Activated CD4-positive, alpha-beta memory T cell treated with anti-CD3 and anti-CD28 coated beads, Interleukin-2, amount 10 ng/mL, durations not matched to agents 7 days and 5 days (primary cell): ENCODE measurements around the gene XRCC2. TPM values are rescaled to one million over a fixed set of nuclear protein-coding genes. Genes with fewer than 3 reads are reported as not detected.

ENCODE experiments used
- CTCF ChIA-PET: fragments of 350-600 bp; sonication (Branson Sonifier 250); formaldehyde crosslinking; loops from one replicate; lab custom pipeline; 2021; ENCODE audit warnings: antibody characterized with exemption, inconsistent platforms; lab: Charles Lee
- POLR2A ChIA-PET: fragments of 350-600 bp; sonication (Branson Sonifier 250); formaldehyde crosslinking; loops from one replicate; lab custom pipeline; 2021; ENCODE audit warnings: antibody characterized with exemption; lab: Charles Lee
- DNase-seq: peaks from one replicate; pipeline ENCODE4 v3.0.0-alpha.2; 2020
- H3K27ac Mint-ChIP-seq: one replicate; pipeline ENCODE4 v1.8.0; 2021; ENCODE audit warnings: mild to moderate bottlenecking, mixed read lengths
- H3K27me3 Mint-ChIP-seq: one replicate; pipeline ENCODE4 v1.8.0; 2021; ENCODE audit warnings: mixed read lengths
- H3K36me3 Mint-ChIP-seq: one replicate; pipeline ENCODE4 v1.8.0; 2021; ENCODE audit warnings: low read depth, mixed read lengths
- H3K4me1 Mint-ChIP-seq: one replicate; pipeline ENCODE4 v1.8.0; 2021; ENCODE audit warnings: mixed read lengths
- H3K4me3 Mint-ChIP-seq: one replicate; pipeline ENCODE4 v1.8.0; 2021; ENCODE audit warnings: mild to moderate bottlenecking, mixed read lengths
- H3K9me3 Mint-ChIP-seq: one replicate; pipeline ENCODE4 v1.8.0; 2021; ENCODE audit warnings: mixed read lengths
- total RNA-seq, 2 experiments: library from RNA; stranded (reverse); gene quantifications; one replicate each; pipeline ENCODE4 v1.2.3, GENCODE V29; 2021

The XRCC2 gene
- total RNA-seq, 2 experiments from 2014 or later, result 9.6 to 9.7 TPM

DNA sequence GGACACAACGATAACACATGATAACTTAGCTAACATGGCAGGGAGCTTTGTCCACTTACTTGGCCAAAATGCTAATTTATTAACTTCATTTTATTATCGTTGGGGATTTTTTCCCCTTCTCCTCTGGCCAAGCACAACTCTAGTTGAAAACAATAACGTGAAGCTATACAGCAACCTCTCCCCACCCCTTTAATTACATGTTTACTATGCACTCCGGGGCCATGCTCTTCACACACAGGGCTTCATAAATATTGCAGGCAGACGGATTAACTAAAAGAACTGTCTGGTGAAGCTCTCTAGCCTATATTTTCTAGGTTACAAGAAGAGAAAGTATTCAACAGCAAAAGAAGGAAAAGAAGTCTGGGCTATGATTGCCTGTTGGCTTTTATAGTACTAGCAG lies 51.7 kb downstream of the XRCC2 start:
- Mint-ChIP-seq H3K27ac (no peak overlapping the region), H3K27me3 (no peaks in the 10 kb centered on the region), H3K36me3 (no peaks in the 10 kb centered on the region), H3K4me3 (no peak overlapping the region), H3K4me1 (no peaks in the 10 kb centered on the region), H3K9me3 (no peaks in the 10 kb centered on the region)
- DNase-seq, result no peak
- ChIA-PET POLR2A (no interaction called here), CTCF (no interaction called here)

DNA sequence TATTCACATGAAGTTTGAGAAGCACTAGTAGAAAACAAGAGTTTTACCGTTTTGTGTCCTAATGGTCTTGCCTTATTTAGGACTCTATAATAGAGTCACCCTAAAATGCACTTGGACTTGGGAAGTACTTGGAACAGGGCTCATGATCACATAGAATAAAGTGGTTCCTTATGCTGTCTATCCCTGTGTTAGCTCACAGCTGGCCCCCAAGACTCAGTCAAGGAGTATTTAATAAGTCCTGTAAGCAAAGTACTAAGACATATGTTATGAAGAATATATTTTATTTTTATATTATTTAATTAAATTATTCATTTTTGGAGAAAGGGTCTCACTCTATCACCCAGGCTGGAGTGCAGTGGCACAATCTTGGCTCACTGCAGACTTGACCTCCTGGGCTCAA lies 54.5 kb downstream of the XRCC2 start:
- Mint-ChIP-seq H3K27ac (no peak overlapping the region), H3K27me3 (no peaks in the 10 kb centered on the region), H3K36me3 (no peaks in the 10 kb centered on the region), H3K4me1 (no peaks in the 10 kb centered on the region), H3K4me3 (no peak overlapping the region), H3K9me3 (no peaks in the 10 kb centered on the region)
- CTCF ChIA-PET, result no interaction called here
- POLR2A ChIA-PET, result no interaction called here
- DNase-seq, result no peak

DNA sequence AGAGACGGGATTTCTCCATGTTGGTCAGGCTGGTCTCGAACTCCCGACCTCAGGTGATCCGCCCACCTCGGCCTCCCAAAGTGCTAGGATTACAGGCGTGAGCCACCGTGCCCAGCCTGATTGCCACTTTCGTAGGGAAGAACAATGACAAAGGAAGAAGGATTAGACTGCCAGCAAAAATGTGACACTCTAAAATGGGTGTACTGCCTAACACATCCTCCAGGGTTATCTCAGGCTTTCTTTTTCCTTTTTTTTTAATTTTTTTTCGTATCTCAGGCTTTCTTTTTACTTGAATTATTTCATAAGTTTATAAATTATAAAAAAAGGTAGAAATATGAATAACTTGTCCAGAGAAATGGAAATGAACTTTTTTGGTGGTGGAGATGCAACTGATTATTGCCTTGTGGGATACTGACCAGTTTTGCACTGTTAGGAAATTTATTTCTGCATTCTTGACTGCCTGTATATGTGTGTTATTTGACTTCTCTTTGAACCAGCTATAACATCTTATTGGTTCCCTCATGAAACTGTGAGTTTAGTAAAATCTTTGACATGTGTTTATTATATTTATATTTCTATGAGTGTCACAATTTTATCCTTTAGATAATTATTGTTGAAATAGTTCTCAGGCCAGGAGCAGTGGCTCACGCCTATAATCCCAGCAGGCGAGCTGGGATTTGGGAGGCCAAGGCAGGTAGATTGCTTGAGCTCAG lies 56.8 kb downstream of the XRCC2 start:
- POLR2A ChIA-PET, result no interaction called here
- Mint-ChIP-seq H3K9me3 (no peaks in the 10 kb centered on the region), H3K36me3 (no peaks in the 10 kb centered on the region), H3K27me3 (no peaks in the 10 kb centered on the region), H3K27ac (no peak overlapping the region), H3K4me3 (no peak overlapping the region), H3K4me1 (no peaks in the 10 kb centered on the region)
- no peak for DNase-seq
- CTCF ChIA-PET, result no interaction called here

DNA sequence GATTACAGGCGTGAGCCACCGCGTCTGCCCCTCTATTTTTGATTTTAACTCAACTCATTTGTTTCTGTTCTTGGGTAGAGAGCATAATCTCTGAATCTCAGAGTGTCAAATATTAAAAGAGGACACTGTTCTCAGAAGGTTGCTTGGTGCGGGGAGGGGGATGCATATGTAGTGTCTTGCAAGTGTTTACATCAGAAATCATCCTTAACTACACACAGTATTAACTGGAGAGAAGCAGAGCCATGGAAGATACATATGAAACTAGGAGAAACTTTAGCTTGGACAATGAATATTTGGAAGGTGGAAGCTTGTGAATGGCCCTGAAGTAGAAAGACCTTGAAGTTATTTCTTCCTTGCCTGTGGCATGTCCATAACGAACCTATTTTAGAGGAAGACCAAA lies 57.5 kb downstream of the XRCC2 start:
- Mint-ChIP-seq H3K36me3 (no peaks in the 10 kb centered on the region), H3K4me3 (no peak overlapping the region), H3K27ac (no peak overlapping the region), H3K4me1 (no peaks in the 10 kb centered on the region), H3K9me3 (no peaks in the 10 kb centered on the region), H3K27me3 (no peaks in the 10 kb centered on the region)
- DNase-seq, result no peak
- CTCF ChIA-PET, result interaction anchor here (0.7 kb wide), 1 partner anchor 41 kb away, joined by 3 read pairs; no protein-coding TSS in a partner anchor
- POLR2A ChIA-PET, result no interaction called here

DNA sequence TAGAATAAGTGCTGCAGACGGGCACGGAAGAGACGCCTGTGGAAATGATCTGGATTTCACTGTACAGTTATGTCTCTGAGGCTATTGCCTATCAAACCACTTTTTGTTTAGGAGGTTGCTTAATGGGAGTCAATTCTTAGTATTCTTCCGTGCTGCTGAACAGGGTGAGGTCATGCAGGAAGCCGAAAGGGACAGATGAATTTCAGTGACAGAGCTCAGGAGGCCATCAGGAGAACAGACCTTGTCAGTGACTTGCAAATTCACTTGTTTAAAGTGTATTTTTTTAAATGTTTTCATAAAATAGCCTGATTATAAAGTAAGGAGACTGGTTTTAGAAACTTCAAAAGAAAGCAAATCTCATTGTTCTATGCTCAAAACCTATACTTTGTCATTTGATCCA lies 58.9 kb downstream of the XRCC2 start:
- Mint-ChIP-seq H3K27ac (no peak overlapping the region), H3K4me3 (no peak overlapping the region), H3K9me3 (no peaks in the 10 kb centered on the region), H3K4me1 (no peaks in the 10 kb centered on the region), H3K27me3 (no peaks in the 10 kb centered on the region), H3K36me3 (no peaks in the 10 kb centered on the region)
- DNase-seq, result no peak
- POLR2A ChIA-PET, result no interaction called here
- CTCF ChIA-PET, result no interaction called here

DNA sequence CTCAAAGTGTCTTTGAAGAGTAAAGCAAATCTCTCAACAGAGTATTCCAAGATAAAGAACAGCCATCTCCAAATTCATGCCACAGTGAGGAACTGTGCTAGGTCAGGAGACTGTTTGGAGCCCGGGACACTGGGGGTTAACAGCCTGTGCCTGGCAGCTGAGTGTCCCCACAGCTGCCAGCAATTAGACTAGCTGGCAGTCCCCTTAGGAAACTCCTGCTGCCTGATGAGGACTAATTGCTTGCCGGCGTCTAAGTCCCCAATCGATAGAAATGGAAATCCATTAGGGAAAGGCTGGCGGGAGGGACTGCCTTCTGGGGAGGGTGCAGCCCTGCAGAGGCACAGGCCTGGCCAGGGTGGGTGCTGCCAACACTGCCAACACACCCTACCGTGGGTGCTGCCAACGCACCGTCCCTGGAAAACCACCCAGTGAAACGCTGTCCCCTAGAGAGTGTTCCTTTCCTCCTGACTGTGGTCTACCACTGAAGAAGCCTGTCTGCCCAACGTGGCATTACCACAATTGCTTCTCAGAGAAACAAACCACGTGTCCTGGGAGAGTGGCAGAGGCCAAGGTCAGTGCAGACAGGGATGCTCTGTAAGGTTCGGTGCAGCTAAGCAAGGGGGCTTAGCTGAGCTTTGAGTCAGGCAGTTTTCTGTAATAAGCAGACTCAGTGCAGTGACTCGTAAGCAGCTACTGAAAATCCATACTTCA lies 60.8 kb downstream of the XRCC2 start:
- Mint-ChIP-seq H3K9me3 (no peaks in the 10 kb centered on the region), H3K36me3 (no peaks in the 10 kb centered on the region), H3K27me3 (no peaks in the 10 kb centered on the region), H3K27ac (no peak overlapping the region), H3K4me1 (no peaks in the 10 kb centered on the region), H3K4me3 (no peak overlapping the region)
- POLR2A ChIA-PET, result no interaction called here
- no peak for DNase-seq
- CTCF ChIA-PET, result no interaction called here

DNA sequence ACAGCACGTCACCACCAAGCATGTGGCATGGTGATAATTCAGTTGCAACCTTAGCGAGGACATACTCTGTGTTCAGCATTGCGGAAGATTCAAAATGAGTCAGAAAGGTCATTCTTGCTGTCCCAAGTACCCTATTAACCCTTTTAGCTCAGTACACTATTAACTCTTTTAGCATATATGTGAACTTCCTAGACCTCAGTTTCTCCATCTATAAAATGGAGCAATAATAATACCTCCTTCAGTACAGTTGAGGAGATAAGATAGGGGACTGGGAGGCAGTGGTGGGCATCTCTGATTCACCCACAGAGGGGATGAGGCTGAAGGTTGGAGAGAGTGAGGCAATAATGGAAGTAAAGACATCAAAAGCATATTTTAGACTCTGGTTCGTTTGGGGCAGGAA lies 67.3 kb downstream of the XRCC2 start:
- ChIA-PET POLR2A (no interaction called here), CTCF (no interaction called here)
- no peaks in the 10 kb centered on the region for H3K36me3 Mint-ChIP-seq
- H3K4me3 Mint-ChIP-seq, result no peak overlapping the region
- H3K9me3 Mint-ChIP-seq, result no peaks in the 10 kb centered on the region
- no peak for DNase-seq
- H3K4me1 Mint-ChIP-seq, result no peaks in the 10 kb centered on the region
- H3K27me3 Mint-ChIP-seq, result no peaks in the 10 kb centered on the region
- H3K27ac Mint-ChIP-seq, result no peak overlapping the region

DNA sequence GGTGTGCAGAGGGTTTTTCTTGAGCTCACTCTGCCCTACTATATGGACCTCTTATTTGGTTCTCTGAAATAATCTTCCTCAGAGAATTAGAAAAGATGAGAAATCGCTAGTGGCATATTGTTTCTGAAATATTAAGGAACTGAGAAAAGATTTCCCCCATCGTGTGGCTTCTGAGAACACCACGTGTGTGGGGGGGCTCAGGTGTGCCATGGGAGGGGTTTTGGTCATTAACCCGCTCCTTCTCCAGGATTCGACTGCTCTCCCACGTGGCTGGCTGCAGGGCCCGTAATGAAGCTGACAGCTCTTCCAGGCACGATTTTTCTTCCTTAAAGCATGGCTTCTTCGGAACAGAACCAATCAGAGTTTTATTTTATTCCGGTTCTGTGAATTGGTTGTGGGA lies 67.7 kb downstream of the XRCC2 start:
- CTCF ChIA-PET, result no interaction called here

DNA sequence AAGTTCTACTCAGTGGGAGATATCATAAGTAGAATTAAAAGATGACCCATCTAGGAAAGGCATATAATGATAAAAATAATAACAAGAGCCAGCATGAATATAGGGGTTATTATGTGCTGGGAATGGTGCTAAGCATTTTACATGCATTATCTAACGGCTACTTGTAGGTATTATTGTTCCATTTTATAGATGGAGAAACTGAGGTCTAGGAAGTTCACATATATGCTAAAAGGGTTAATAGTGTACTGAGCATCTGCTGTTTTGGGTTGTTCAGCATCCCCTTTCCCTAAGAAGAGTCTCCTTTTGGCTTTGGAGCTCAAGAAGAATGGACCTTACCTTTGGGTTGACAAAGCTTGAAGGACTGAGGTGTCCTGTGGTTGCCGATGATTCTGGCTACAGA lies 68.9 kb downstream of the XRCC2 start:
- no peak for DNase-seq
- no peak overlapping the region for H3K27ac Mint-ChIP-seq
- ChIA-PET CTCF (no interaction called here), POLR2A (no interaction called here)
- no peak overlapping the region for H3K4me3 Mint-ChIP-seq
- no peaks in the 10 kb centered on the region for H3K27me3 Mint-ChIP-seq
- no peaks in the 10 kb centered on the region for H3K9me3 Mint-ChIP-seq
- H3K4me1 Mint-ChIP-seq, result no peaks in the 10 kb centered on the region
- no peaks in the 10 kb centered on the region for H3K36me3 Mint-ChIP-seq

More for the DNA sequence above, 67.7 kb downstream of the XRCC2 start:
- no peaks in the 10 kb centered on the region for H3K27me3 Mint-ChIP-seq
- no peak for DNase-seq
- POLR2A ChIA-PET, result no interaction called here
- H3K27ac Mint-ChIP-seq, result no peak overlapping the region
- no peaks in the 10 kb centered on the region for H3K36me3 Mint-ChIP-seq
- H3K9me3 Mint-ChIP-seq, result no peaks in the 10 kb centered on the region
- H3K4me1 Mint-ChIP-seq, result no peaks in the 10 kb centered on the region
- H3K4me3 Mint-ChIP-seq, result no peak overlapping the region

DNA sequence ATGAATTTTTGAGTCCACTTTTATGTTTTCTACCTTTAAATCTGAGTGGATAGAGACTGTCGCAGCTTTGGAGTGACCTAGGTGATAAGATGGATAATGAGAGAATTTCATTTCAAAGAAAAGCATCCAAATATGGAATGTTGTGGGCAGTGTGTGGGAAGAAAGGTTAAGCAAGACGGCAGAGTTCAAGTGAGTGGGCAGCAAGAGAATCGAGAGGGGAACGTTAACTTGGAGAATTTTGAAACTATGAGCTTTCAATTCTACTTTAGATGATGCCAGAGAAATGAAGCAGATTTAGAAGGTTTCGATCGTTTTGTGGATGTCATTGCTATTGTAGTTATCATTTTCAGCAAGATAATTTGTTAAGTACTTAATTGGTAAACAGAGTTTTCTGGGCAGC lies 73.0 kb downstream of the XRCC2 start:
- ChIA-PET POLR2A (no interaction called here), CTCF (no interaction called here)
- H3K36me3 Mint-ChIP-seq, result no peaks in the 10 kb centered on the region
- no peak overlapping the region for H3K27ac Mint-ChIP-seq
- H3K4me1 Mint-ChIP-seq, result no peaks in the 10 kb centered on the region
- peaks cover 2% of the 10 kb centered on the region for H3K27me3 Mint-ChIP-seq
- no peak overlapping the region for H3K4me3 Mint-ChIP-seq
- no peaks in the 10 kb centered on the region for H3K9me3 Mint-ChIP-seq
- DNase-seq, result no peak

DNA sequence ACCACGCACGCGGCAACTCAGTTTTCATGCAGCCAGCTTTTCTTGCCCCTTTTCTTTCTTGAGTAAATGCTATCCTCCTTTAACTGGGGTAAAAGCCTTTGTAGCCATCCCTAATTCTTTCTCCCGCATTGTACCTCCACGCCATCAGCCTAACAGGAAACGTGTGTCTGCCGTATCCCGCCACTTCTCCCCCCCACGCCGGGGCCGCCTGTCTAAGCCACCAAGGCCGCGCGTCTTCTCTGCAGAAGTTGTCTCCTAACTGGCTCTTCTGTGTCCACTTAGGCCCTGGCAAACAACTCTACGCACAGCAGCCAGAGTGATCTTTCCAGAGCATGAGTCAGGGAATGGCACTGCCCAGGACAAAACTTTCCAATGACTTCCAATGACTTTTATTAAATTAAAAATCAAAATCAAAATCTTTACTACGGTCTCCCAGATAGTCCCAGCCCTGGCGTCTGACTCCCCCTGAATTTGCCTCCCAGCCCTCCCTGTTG lies 74.6 kb downstream of the XRCC2 start:
- DNase-seq, result no peak
- CTCF ChIA-PET, result no interaction called here
- Mint-ChIP-seq H3K36me3 (no peaks in the 10 kb centered on the region), H3K9me3 (no peaks in the 10 kb centered on the region), H3K4me3 (no peak overlapping the region), H3K27me3 (peaks cover 2% of the 10 kb centered on the region), H3K27ac (no peak overlapping the region), H3K4me1 (no peaks in the 10 kb centered on the region)
- POLR2A ChIA-PET, result no interaction called here

DNA sequence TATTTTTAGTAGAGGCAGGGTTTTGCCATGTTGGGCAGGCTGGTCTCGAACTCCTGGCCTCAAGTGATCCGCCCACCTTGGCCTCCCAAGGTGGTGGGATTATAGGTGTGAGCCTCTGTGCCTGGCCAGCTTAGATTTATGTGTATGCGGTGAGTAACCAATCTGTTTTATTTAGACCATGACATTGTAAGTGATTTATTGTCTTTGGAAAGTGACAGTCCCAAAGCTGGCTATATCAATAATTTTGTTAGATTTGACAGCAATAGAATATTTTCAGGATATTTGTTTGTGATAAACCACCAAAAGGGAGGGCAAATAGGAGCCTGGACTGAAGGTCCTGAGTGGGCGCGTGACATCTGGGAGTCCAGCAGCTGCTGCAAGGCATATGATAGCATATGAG lies 75.7 kb downstream of the XRCC2 start:
- Mint-ChIP-seq H3K4me3 (no peak overlapping the region), H3K4me1 (no peaks in the 10 kb centered on the region), H3K36me3 (no peaks in the 10 kb centered on the region), H3K27me3 (peaks cover 2% of the 10 kb centered on the region), H3K9me3 (no peaks in the 10 kb centered on the region), H3K27ac (no peak overlapping the region)
- DNase-seq, result no peak
- ChIA-PET POLR2A (no interaction called here), CTCF (no interaction called here)

DNA sequence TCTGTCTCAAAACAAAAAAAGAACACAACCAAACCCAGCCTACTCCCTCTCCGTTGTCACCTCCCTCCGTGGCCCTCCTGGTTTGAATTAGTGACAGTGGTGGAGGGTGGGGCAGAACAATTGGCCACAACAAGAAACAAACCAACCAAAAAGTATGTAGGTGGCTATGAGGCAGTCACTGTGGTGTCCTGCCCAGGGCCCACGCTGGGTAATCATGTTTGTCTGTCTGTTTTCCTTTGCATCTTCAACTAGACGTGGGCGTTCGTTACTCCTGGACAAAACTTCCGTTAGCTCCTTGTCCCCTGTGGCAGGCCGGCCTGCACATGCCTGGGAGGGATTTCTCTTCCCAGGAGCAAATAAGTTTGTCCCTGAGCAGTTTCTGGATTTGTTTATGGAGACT lies 78.4 kb downstream of the XRCC2 start:
- no peak for DNase-seq
- ChIA-PET CTCF (no interaction called here), POLR2A (no interaction called here)
- Mint-ChIP-seq H3K4me3 (no peak overlapping the region), H3K36me3 (no peaks in the 10 kb centered on the region), H3K27ac (no peak overlapping the region), H3K9me3 (no peaks in the 10 kb centered on the region), H3K27me3 (peaks cover 2% of the 10 kb centered on the region), H3K4me1 (no peaks in the 10 kb centered on the region)

DNA sequence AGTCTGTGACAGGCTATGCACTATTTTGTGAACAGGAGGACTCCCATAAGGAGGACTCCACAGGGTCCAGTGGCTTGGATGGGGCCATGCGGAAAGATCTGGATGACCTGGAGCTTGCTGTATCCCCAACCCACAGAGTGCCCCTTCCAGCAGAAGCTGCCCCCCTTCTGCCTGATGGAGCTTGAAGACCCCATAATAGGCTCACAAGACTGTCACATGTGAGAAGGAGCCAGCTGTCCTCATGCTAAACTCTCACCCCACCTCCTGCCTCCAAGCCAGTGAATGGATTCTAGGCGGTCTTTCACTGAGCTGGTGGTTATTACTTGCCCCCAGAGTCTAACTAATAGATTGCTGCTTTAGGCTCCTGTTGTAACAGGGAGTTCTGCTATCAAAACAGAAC lies 79.1 kb downstream of the XRCC2 start:
- ChIA-PET POLR2A (no interaction called here), CTCF (no interaction called here)
- Mint-ChIP-seq H3K27ac (no peak overlapping the region), H3K4me3 (no peak overlapping the region), H3K36me3 (no peaks in the 10 kb centered on the region), H3K4me1 (no peaks in the 10 kb centered on the region), H3K9me3 (no peaks in the 10 kb centered on the region), H3K27me3 (peaks cover 2% of the 10 kb centered on the region)
- DNase-seq, result no peak
